ENCODE measurements around the gene CPNE4. TPM values are rescaled to one million over a fixed set of nuclear protein-coding genes. Genes with fewer than 3 reads are reported as not detected.
"Not testable (repeated sequence)": the region's sequence is repeated elsewhere in the genome, so short reads cannot be mapped to it uniquely, and the experiment has no call there.

Gene CPNE4
- total RNA-seq, 1 donor from 2014 or later: 0.26 TPM

- Histone ChIP-seq H3K4me1 (no peaks in the 10 kb centered on the region), H3K9me3 (no peaks in the 10 kb centered on the region), H3K4me3 (no peak overlapping the region), H3K27me3 (no peaks in the 10 kb centered on the region), H3K36me3 (no peaks in the 10 kb centered on the region), H3K27ac (no peak overlapping the region)
- ATAC-seq: no peak
- intact Hi-C loops (cut with DNase I): no loop called here
- DNase-seq: no peak
- no peak for TF ChIP-seq CTCF (IDR thresholded peaks at IDR 0.05)
Observed at GRCh38 chr3:131975047-131975446, 59.8 kb downstream of the CPNE4 start.

- no peak for TF ChIP-seq CTCF (IDR thresholded peaks at IDR 0.05)
Observed at GRCh38 chr3:131973731-131974130, 61.1 kb downstream of the CPNE4 start.

GRCh38 chr3:131972550-131972949 is 62.3 kb downstream of the CPNE4 start:
- Histone ChIP-seq H3K9me3 (no peaks in the 10 kb centered on the region), H3K27ac (no peak overlapping the region)
- ATAC-seq: no peak

More at GRCh38 chr3:131973731-131974130, 61.1 kb downstream of the CPNE4 start:
- Histone ChIP-seq H3K9me3 (no peaks in the 10 kb centered on the region), H3K27ac (no peak overlapping the region), H3K4me1 (no peaks in the 10 kb centered on the region), H3K36me3 (no peaks in the 10 kb centered on the region), H3K27me3 (no peaks in the 10 kb centered on the region), H3K4me3 (no peak overlapping the region)
- intact Hi-C loops (cut with DNase I): no loop called here
- ATAC-seq (no peak), DNase-seq (no peak)

GRCh38 chr3:131972091-131972490 is 62.7 kb downstream of the CPNE4 start:
- H3K27ac ChIP-seq: no peak overlapping the region
- no peak overlapping the region for H3K4me3 ChIP-seq
- H3K9me3 ChIP-seq: no peaks in the 10 kb centered on the region
- no peak for ATAC-seq
- TF ChIP-seq CTCF (IDR thresholded peaks at IDR 0.05): no peak
- H3K36me3 ChIP-seq: no peaks in the 10 kb centered on the region
- no peaks in the 10 kb centered on the region for H3K4me1 ChIP-seq
- no peak for DNase-seq
- H3K27me3 ChIP-seq: no peaks in the 10 kb centered on the region
- intact Hi-C loops (cut with DNase I): no loop called here

More at GRCh38 chr3:131972550-131972949, 62.3 kb downstream of the CPNE4 start:
- DNase-seq: no peak
- H3K4me3 ChIP-seq: no peak overlapping the region
- no peaks in the 10 kb centered on the region for H3K27me3 ChIP-seq
- intact Hi-C loops (cut with DNase I): no loop called here
- no peak for TF ChIP-seq CTCF (IDR thresholded peaks at IDR 0.05)
- no peaks in the 10 kb centered on the region for H3K36me3 ChIP-seq
- H3K4me1 ChIP-seq: no peaks in the 10 kb centered on the region

- H3K27ac ChIP-seq; H3K9me3 ChIP-seq; H3K27me3 ChIP-seq; H3K4me1 ChIP-seq; H3K4me3 ChIP-seq; H3K36me3 ChIP-seq; intact Hi-C loops (cut with DNase I): not testable (repeated sequence)
- DNase-seq (peak; percentile 60), ATAC-seq (peak; percentile 12)
Observed at GRCh38 chr3:131963442-131963841, 71.4 kb downstream of the CPNE4 start.

- peak; percentile 40 for DNase-seq
- no peaks in the 10 kb centered on the region for H3K27me3 ChIP-seq
Observed at GRCh38 chr3:131962982-131963381, 71.8 kb downstream of the CPNE4 start.

More at GRCh38 chr3:131962982-131963381, 71.8 kb downstream of the CPNE4 start:
- H3K36me3 ChIP-seq: no peaks in the 10 kb centered on the region
- intact Hi-C loops (cut with DNase I): no loop called here
- no peak overlapping the region for H3K4me3 ChIP-seq
- no peak for TF ChIP-seq CTCF (IDR thresholded peaks at IDR 0.05)
- ATAC-seq: peak; percentile 48
- no peak overlapping the region for H3K27ac ChIP-seq
- H3K4me1 ChIP-seq: no peaks in the 10 kb centered on the region
- H3K9me3 ChIP-seq: no peaks in the 10 kb centered on the region
